Epithelial cell of proximal tubule (primary cell): Measurements from ENCODE around the gene FAM216A. TPM values are rescaled to one million over a fixed set of nuclear protein-coding genes. Genes with fewer than 3 reads are reported as not detected.
"Not testable (repeated sequence)": the region's sequence is repeated elsewhere in the genome, so short reads cannot be mapped to it uniquely, and the experiment has no call there.

Source experiments
- DNase-seq: peaks from one replicate; pipeline ENCODE4 v3.0.0-alpha.2; 2011; ENCODE audit warnings: low read depth
- H3K4me3 ChIP-seq: 2 replicates; pipeline ENCODE4 v1.5.1; 2011; ENCODE audit warnings: low read depth, mild to moderate bottlenecking, low read length
- total RNA-seq: library from RNA; depleted of rRNA; stranded (reverse); fragments of >200 nt; gene quantifications from 2 replicates; pipeline ENCODE4 v1.2.3, GENCODE V29; 2015
- TF ChIP-seq, protein P1 (sequence below): conservative IDR thresholded peaks from 2 replicates; pipeline ENCODE4 v1.5.1; 2012; ENCODE audit warnings: low read depth, mild to moderate bottlenecking, low read length

The FAM216A gene, protein sequence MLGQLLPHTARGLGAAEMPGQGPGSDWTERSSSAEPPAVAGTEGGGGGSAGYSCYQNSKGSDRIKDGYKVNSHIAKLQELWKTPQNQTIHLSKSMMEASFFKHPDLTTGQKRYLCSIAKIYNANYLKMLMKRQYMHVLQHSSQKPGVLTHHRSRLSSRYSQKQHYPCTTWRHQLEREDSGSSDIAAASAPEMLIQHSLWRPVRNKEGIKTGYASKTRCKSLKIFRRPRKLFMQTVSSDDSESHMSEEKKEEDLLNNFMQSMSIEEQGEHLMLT
- total RNA-seq = 20.4 and 27.7 TPM in 2 replicates

DNA sequence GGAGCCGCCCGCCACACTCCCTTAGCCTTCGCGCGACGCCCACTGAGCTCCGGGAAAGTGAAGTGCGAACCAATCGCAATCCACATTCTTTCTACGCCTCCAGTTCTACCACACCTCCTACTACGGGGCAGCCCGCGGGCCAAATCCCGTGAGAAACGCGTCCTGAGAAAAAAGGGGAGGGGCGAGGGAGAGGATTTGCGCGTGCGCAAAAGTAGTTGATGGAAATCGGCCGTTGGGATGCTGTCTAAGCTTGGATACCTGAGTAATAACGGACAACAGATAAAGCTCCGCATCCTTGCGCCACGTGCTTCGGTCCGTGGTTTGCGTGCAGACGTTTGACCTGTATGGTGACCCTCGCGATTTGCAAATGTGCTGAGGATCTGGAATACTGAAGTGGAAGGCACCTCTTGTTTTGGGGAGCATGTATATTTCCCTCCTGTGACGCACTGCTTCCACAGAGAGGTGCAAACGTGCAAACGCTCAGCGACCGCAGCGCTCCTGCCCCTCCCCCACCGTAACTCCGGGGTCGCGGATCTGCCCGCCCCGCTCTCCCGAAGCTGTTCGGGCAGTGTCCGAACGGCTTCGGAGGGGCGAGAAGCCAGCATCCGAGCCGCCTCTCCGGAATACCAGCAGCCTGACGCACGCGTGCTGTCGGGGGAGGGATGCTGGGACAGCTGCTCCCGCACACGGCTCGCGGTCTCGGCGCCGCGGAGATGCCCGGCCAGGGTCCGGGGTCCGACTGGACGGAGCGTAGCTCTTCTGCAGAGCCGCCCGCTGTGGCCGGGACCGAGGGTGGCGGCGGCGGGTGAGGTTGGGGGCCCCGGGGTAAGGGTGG, at the start of gene FAM216A, which contains the start of gene GPN3:
Gene FAM216A (plus strand): TSS at position 632 of the 835 bp plus-strand sequence. CDS start 31 bp downstream, at position 663.
Gene GPN3 (minus strand): TSS at position 44 of the 835 bp plus-strand sequence. CDS start 54 bp downstream, outside the sequence.
- peak; percentile 91 for DNase-seq
- TF ChIP-seq, protein P1, sequence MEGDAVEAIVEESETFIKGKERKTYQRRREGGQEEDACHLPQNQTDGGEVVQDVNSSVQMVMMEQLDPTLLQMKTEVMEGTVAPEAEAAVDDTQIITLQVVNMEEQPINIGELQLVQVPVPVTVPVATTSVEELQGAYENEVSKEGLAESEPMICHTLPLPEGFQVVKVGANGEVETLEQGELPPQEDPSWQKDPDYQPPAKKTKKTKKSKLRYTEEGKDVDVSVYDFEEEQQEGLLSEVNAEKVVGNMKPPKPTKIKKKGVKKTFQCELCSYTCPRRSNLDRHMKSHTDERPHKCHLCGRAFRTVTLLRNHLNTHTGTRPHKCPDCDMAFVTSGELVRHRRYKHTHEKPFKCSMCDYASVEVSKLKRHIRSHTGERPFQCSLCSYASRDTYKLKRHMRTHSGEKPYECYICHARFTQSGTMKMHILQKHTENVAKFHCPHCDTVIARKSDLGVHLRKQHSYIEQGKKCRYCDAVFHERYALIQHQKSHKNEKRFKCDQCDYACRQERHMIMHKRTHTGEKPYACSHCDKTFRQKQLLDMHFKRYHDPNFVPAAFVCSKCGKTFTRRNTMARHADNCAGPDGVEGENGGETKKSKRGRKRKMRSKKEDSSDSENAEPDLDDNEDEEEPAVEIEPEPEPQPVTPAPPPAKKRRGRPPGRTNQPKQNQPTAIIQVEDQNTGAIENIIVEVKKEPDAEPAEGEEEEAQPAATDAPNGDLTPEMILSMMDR = no peak
- H3K4me3 ChIP-seq = peak within 1 kb of the TSS; percentile 93

DNA sequence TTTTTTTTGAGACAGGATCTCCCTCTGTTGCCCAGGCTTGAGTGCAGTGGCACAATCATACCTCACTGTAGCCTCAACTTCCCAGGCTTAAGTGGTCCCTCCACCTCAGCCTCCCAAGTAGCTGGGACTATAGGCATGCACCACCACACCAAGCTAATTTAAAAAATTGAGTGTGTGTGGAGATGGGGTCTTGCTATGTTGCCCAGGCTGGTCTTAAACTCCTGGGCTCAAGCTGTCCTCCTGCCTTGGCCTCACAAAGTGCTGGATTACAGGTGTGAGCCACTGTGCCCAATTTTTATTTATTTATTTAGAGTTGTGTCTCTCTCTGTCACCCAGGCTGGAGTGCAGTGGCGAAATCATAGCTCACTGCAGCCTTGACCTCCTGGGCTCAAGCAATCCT, 48.0 kb upstream of the FAM216A start:
- not testable (repeated sequence) for DNase-seq, H3K4me3 ChIP-seq

DNA sequence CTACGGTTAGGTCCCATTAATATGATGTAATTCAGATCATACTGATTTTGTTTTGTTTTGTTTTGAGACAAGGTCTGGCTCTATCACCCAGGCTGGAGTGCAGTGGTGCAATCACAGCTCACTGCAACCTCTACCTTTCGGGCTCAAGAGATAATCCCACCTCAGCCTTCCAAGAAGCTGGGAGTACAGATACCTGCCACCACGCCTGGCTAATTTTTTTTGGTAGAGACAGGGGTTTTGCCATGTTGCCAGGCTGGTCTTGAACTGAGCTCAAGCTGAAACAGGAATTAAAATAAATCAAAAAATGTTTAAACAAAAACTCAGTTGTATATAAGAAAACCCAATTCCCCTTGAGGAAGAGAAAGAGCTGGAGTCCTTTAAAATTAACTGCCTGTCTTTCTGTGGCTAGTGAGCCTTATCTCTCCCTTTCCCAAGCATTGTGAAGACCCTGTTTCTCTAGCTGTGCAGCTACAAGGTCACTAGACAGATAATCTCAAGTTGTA, 47.4 kb upstream of the FAM216A start:
- no peak overlapping the region for H3K4me3 ChIP-seq
- TF ChIP-seq, protein P1 = no peak
- no peak for DNase-seq

DNA sequence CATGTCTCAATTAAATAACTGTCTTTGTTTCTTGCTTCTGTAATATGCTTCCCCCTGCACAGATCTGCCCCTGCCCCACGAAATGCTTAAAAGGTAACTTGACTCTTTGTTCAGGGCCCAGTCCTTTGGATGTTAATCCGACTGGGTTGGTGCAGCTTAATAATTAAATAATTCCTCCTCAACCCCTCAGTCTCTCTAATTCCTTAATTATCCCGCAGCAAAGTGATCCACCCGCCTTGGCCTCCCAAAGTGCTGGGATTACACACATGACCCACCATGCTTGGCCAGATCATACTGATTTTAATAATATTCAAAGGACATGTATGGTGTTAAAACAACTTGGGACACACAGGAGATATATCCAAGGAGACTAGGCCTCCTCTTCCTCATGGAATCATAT, 46.9 kb upstream of the FAM216A start:
- TF ChIP-seq, protein P1 = no peak
- H3K4me3 ChIP-seq = no peak overlapping the region
- no peak for DNase-seq

DNA sequence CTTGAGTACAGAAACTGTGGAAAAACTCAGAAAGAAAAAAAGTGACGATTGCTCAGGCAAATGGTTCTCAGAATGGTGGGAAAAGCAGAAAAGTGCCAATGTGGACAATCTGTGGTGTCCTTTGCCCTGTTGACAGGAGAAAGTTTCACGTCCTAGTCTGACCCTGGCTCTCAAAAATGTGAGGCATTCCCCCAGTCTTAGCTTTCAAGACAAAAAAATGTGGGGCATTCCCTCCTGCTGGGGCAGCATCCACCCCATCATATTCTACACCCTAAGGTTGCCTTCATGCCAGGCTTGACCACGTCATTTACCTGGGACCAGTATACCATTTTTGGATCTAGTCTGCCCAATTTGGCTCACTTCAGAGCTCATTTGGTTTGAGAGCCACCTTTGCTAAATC, 44.4 kb upstream of the FAM216A start:
- DNase-seq = no peak
- TF ChIP-seq, protein P1 = no peak
- no peak overlapping the region for H3K4me3 ChIP-seq

DNA sequence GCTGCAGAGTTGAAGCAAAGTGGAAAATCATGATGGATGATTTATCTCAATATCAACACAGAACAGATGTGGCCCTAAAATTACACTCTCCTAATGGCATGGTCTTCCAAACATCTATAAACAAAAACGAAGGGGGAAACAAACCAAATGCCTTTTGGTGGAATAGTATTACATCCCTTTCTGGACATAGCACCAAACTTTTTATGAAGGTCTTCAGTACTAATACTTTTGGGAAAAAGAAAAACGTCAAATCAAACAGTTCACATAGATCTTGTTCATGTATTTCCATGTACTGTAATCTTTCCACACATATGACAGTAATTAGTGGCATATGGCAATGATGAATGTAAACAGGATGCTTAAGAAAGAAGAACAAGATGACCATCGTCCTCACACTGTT, 42.2 kb upstream of the FAM216A start:
- DNase-seq = no peak
- H3K4me3 ChIP-seq = no peak overlapping the region
- TF ChIP-seq, protein P1 = no peak

DNA sequence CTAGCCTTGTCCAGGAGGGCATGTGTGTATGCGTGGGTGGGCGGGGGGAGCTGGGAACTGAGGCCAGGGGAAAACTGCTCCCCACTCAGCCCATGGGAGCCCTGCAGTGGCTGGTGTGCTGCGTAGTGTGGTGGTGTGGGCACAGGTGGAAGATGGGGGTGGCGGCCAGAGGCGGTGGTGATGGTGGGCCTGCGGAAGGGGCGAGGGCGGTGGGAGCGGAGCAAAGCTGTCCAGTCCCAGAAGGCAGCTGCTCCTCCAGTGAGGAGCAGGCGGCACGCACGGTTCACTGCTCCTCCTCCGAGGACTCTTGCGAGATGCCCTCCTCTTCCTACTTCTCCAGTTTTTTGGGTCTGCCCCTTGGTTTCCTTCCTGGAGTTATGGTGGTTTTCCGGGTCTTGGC, 39.0 kb upstream of the FAM216A start:
- H3K4me3 ChIP-seq, DNase-seq: not testable (repeated sequence)
